Testis (tissue), 3 donors: Measurements from ENCODE around the gene NAP1L4. TPM values are rescaled to one million over a fixed set of nuclear protein-coding genes. Genes with fewer than 3 reads are reported as not detected.

ENCODE experiments used
- DNase-seq: peaks from one replicate; pipeline ENCODE4 v3.0.0-alpha.2; 2019
- H3K27ac ChIP-seq, 2 donors: fragments of 200-600 bp; sonication (generic); one replicate each; pipeline ENCODE4 v1.5.1; 2019
- H3K27me3 ChIP-seq: fragments of 200-600 bp; sonication (generic); one replicate; pipeline ENCODE4 v1.5.1; 2019
- H3K36me3 ChIP-seq: fragments of 200-600 bp; sonication (generic); one replicate; pipeline ENCODE4 v1.5.1; 2017; ENCODE audit warnings: low read depth; ENCODE audit errors: missing control alignments
- H3K4me1 ChIP-seq: fragments of 200-600 bp; sonication (generic); one replicate; pipeline ENCODE4 v1.5.1; 2019
- H3K4me3 ChIP-seq, 2 donors: fragments of 200-600 bp; sonication (generic); one replicate each; pipeline ENCODE4 v1.5.1; 2017 to 2019
- H3K9me3 ChIP-seq: fragments of 200-600 bp; sonication (generic); one replicate; pipeline ENCODE4 v1.5.1; 2017
- POLR2A ChIP-seq: fragments of 450-650 bp; IDR thresholded peaks from one replicate; pipeline ENCODE4 v1.6.1; 2017; ENCODE audit warnings: antibody characterized with exemption, mild to moderate bottlenecking, moderate library complexity
- WGBS, 2 donors: methylation state at CpG; one replicate each; pipeline ENCODE4 v1.1.5; 2018; 5-methylcytosine and 5-hydroxymethylcytosine counted together
- intact Hi-C: fragments of 100-400 bp; cut with DNase I; formaldehyde crosslinking; loops from one replicate; pipeline ENCODE4 v1.15.1; 2023; ENCODE audit warnings: low total_unique reads
- polyA plus RNA-seq: library from polyadenylated mRNA; stranded (reverse); fragments of 350-450 nt; fragmentation: Illumina TruSeq; extraction: RNeasy Lipid Tissue Mini Kit (QIAGEN cat#74804); gene quantifications from one replicate; pipeline ENCODE4 v1.2.3, GENCODE V29; 2014; ENCODE audit warnings: low read depth, low replicate concordance; ENCODE audit not compliant: insufficient read depth
- total RNA-seq, 2 donors: library from RNA; depleted of rRNA; stranded (reverse); fragments of >200 nt; gene quantifications; one replicate each; pipeline ENCODE4 v1.2.3, GENCODE V29; 2016
- TF ChIP-seq, protein P1 (sequence below), 3 experiments: fragments of 450-650 bp in 2 of 3; fragments of 200-600 bp in 1 of 3; sonication (generic) in 1 of 3; IDR thresholded peaks; one replicate each; pipeline ENCODE4 v1.5.1; 2016 to 2019; ENCODE audit warnings: antibody characterized with exemption in 3 of 3, mild to moderate bottlenecking in 2 of 3, moderate library complexity in 1 of 3

Gene NAP1L4
- total and polyA plus RNA-seq, 3 donors from 2014 or later = 165 to 208 (median 206) TPM

DNA sequence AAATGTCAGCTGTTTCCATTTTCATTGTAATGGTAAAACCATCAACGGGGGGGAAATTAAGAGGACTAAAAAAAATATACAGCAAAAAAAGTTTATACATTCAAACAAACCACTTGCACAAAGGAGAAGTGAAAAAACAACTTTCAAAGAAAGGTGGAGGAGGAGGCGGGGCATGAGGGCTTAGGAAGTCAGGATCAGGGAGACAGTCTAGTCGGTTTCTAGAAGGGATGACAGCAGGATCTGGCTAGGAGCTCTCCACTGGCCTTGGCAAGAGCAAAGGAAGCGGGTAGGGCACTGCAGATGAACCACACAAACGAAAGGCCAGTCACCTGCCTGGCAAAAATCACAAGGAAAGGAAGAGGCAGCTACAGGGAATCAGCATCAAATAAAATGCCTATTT is 31.0 kb downstream of the NAP1L4 start:
- WGBS, 2 donors = 70 to 79% methylated on average over 5 of the region's 5 CpGs
- H3K36me3 ChIP-seq = no peaks in the 10 kb centered on the region
- DNase-seq = no peak

DNA sequence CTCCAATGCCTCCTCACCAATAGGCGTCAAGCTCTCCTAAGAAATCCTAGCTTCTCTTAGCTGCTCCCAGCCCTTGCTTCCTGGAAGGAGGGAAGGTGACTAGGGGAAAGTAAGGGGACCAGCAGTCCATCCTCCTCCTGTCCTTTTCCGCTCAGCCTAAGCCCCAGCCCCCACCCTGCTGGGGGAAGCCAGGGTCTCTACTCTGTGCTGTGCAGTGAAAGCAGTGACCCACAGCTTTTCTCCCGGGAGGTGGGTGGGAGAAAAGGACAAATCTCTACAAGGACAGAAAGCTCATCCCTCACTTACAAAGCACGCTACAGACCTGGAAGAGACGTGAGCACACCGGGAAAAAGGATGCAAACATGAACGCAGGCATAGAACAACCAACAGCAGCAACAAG is 32.0 kb downstream of the NAP1L4 start:
- WGBS, 2 donors = 91 to 92% methylated on average over 7 of the region's 7 CpGs
- no peak for TF ChIP-seq POLR2A
- TF ChIP-seq, protein P1, sequence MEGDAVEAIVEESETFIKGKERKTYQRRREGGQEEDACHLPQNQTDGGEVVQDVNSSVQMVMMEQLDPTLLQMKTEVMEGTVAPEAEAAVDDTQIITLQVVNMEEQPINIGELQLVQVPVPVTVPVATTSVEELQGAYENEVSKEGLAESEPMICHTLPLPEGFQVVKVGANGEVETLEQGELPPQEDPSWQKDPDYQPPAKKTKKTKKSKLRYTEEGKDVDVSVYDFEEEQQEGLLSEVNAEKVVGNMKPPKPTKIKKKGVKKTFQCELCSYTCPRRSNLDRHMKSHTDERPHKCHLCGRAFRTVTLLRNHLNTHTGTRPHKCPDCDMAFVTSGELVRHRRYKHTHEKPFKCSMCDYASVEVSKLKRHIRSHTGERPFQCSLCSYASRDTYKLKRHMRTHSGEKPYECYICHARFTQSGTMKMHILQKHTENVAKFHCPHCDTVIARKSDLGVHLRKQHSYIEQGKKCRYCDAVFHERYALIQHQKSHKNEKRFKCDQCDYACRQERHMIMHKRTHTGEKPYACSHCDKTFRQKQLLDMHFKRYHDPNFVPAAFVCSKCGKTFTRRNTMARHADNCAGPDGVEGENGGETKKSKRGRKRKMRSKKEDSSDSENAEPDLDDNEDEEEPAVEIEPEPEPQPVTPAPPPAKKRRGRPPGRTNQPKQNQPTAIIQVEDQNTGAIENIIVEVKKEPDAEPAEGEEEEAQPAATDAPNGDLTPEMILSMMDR (IDR thresholded peaks at IDR 0.05) = no peak
- H3K36me3 ChIP-seq = no peaks in the 10 kb centered on the region

More for the DNA sequence above, 31.0 kb downstream of the NAP1L4 start:
- TF ChIP-seq, protein P1 (IDR thresholded peaks at IDR 0.05) = no peak
- no peaks in the 10 kb centered on the region for H3K27me3 ChIP-seq
- H3K27ac ChIP-seq = no peak overlapping the region
- no peaks in the 10 kb centered on the region for H3K4me1 ChIP-seq
- intact Hi-C loops = no loop called here
- H3K4me3 ChIP-seq = no peak overlapping the region
- H3K9me3 ChIP-seq = no peaks in the 10 kb centered on the region

DNA sequence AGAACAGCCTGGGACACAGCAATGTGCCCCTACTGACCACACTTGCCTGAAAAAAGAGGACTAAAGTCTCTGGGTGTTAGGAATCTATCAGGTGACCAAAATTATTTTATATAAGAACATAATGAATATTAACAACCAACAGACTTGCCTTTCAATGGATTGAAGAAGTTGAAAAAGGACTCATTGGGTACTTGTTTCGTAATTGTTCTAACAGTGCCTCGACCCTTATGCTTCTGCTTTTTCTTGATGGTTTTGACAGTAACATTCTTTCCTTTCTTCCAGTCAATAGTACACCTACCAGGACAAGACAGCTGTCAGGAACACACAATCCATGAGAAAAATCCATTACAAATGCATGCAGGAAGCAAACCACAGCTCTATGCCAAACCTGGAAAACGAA is 33.9 kb downstream of the NAP1L4 start:
- H3K4me3 ChIP-seq = no peak overlapping the region
- no peaks in the 10 kb centered on the region for H3K4me1 ChIP-seq
- intact Hi-C loops = no loop called here
- 85 to 90% methylated on average over 3 of the region's 3 CpGs for WGBS, 2 donors
- H3K27me3 ChIP-seq = no peaks in the 10 kb centered on the region
- DNase-seq = no peak
- no peaks in the 10 kb centered on the region for H3K36me3 ChIP-seq
- H3K27ac ChIP-seq = no peak overlapping the region
- H3K9me3 ChIP-seq = no peaks in the 10 kb centered on the region
- TF ChIP-seq, protein P1 (IDR thresholded peaks at IDR 0.05) = no peak
- TF ChIP-seq POLR2A = no peak

More for the DNA sequence above, 32.0 kb downstream of the NAP1L4 start:
- Histone ChIP-seq H3K27me3 (no peaks in the 10 kb centered on the region), H3K4me3 (no peak overlapping the region), H3K4me1 (no peaks in the 10 kb centered on the region), H3K27ac (no peak overlapping the region), H3K9me3 (no peaks in the 10 kb centered on the region)
- intact Hi-C loops = no loop called here
- DNase-seq = no peak

DNA sequence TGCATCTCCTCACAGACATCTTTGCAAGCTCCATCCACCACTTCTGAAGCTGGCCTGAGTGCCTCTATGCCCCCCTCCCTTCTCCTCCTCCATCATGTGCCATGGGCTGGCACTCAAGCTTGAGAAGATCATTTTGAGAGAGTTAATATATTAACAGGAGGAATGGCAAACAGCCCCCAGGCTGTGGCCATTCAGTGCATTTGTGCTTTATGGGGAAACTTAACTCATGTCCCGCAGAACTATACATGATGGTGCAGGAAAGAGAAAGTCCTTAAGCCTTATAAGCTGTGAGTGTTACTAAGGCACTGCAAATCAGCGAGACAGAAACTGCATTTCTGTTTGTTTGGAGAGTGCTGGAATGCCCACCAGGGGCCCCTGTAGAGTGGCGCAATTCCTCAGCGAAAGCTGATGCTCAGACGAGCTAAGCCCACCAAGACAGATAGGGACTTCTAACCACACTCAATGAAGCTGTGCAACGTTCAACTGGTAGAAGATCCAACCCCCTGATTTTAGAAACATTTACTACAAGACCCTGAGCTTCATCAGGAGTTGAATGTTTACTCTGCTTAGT is 36.1 kb downstream of the NAP1L4 start:
- no peak overlapping the region for H3K27ac ChIP-seq
- no peak for TF ChIP-seq POLR2A
- TF ChIP-seq, protein P1 (IDR thresholded peaks at IDR 0.05) = no peak
- no peak for DNase-seq
- 79 to 87% methylated on average over 6 of the region's 6 CpGs for WGBS, 2 donors
- no peaks in the 10 kb centered on the region for H3K4me1 ChIP-seq
- H3K9me3 ChIP-seq = no peaks in the 10 kb centered on the region
- no peaks in the 10 kb centered on the region for H3K27me3 ChIP-seq
- no peak overlapping the region for H3K4me3 ChIP-seq
- intact Hi-C loops = no loop called here
- no peaks in the 10 kb centered on the region for H3K36me3 ChIP-seq

DNA sequence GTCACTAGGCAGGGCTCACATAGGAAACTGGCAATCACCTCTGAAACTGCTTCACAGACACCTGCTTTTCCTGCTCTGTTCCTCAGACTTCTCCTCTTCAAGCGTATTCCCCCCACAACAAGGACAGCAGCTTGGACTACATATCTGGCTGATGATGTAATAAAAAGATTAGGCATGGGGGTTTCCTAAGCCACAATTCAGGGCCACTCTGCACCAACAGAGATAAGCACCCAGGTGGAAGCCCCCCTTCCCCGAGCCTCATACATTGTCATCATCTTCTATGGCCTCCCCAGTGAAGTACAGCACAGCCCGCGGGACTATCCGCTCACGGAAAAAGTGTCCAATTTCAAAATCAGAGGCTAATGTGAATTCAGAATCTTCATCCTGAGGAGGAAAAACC is 37.9 kb downstream of the NAP1L4 start:
- Histone ChIP-seq H3K4me1 (no peaks in the 10 kb centered on the region), H3K9me3 (no peaks in the 10 kb centered on the region), H3K4me3 (no peak overlapping the region), H3K36me3 (no peaks in the 10 kb centered on the region), H3K27ac (no peak overlapping the region), H3K27me3 (no peaks in the 10 kb centered on the region)
- DNase-seq = no peak
- WGBS, 2 donors = 85 to 86% methylated on average over 6 of the region's 6 CpGs
- TF ChIP-seq, protein P1 (IDR thresholded peaks at IDR 0.05) = no peak
- no peak for TF ChIP-seq POLR2A
- intact Hi-C loops = no loop called here
